MG63 (cell line): ENCODE data around the gene RCSD1. TPM values are rescaled to one million over a fixed set of nuclear protein-coding genes. Genes with fewer than 3 reads are reported as not detected.
A peak's percentile ranks its signal among the peaks of the same experiment; 100 is the strongest.

Experiments used
- DNase-seq: peaks from one replicate; pipeline ENCODE4 v3.0.0-alpha.2; 2020
- H3K27me3 ChIP-seq: fragments of 250-450 bp; sonication (Bioruptor Pico); 2 replicates; pipeline ENCODE4 v1.5.1; 2020; ENCODE audit warnings: mild to moderate bottlenecking, moderate library complexity
- H3K36me3 ChIP-seq: fragments of 250-450 bp; sonication (Bioruptor Pico); 2 replicates; pipeline ENCODE4 v1.5.1; 2020; ENCODE audit warnings: mild to moderate bottlenecking, moderate library complexity
- H3K4me3 ChIP-seq: fragments of 250-450 bp; sonication (Bioruptor Pico); 2 replicates; pipeline ENCODE4 v1.5.1; 2020; ENCODE audit warnings: mild to moderate bottlenecking, moderate library complexity
- H3K9me3 ChIP-seq: fragments of 250-450 bp; sonication (Bioruptor Pico); 2 replicates; pipeline ENCODE4 v1.5.1; 2020; ENCODE audit warnings: mild to moderate bottlenecking, moderate library complexity
- total RNA-seq: library from RNA; depleted of rRNA; stranded (reverse); fragments of >200 nt; shearing (Covaris generic); gene quantifications from 2 replicates; pipeline ENCODE4 v1.2.3, GENCODE V29; 2014; ENCODE audit warnings: low replicate concordance

Gene RCSD1
- total RNA-seq, 1 experiment from 2014 or later: not detected

DNA sequence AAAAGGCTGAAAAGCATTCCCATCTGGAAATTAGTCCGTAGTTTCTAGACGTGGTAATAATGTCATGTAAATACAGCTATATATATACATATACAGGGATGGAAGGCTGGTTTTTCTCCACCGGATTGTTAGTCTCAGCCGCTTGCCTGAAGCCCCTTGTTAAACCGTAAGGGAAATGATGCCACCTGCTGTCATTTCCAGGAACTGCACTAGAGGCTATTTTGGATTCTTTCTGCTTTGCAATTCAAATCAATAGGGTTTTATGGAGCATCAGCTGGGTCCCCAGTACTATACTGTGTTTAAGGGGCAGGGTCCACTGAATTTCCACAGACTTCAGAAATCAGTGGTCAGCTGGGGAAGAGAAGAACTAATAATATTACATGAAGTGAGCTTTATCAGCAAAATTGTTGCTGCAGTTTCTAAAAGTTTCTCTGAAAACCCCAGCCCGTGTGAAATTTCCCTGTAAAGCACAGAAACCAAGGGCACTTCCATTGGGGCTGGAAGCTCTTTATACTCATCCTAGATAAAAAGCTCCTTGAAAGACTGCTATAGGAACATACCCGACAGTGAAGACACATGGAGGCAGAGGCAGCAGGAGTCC lies 58.0 kb downstream of the RCSD1 start:
- Histone ChIP-seq H3K9me3 (no peaks in the 10 kb centered on the region), H3K27me3 (no peaks in the 10 kb centered on the region), H3K36me3 (no peaks in the 10 kb centered on the region), H3K4me3 (no peak overlapping the region)
- DNase-seq: peak; percentile 43

DNA sequence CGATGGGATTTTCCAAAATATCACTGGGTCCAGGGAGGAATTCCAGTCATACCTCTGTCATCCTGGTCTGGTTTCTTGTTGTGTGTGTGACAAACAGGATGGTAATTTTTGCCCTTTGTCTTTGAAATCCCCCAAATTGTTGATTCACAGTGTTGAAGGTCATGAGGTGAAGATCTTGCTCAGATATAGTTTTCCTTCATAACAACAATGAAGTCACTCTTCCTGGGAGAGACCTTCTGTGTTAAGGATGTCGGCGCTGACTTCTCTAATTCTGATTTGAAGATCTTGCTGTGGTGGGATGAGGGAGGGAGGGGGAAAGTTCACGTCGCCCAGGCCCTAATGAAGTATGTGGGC lies 59.5 kb downstream of the RCSD1 start:
- Histone ChIP-seq H3K36me3 (no peaks in the 10 kb centered on the region), H3K4me3 (no peak overlapping the region), H3K9me3 (no peaks in the 10 kb centered on the region), H3K27me3 (no peaks in the 10 kb centered on the region)
- DNase-seq: no peak

DNA sequence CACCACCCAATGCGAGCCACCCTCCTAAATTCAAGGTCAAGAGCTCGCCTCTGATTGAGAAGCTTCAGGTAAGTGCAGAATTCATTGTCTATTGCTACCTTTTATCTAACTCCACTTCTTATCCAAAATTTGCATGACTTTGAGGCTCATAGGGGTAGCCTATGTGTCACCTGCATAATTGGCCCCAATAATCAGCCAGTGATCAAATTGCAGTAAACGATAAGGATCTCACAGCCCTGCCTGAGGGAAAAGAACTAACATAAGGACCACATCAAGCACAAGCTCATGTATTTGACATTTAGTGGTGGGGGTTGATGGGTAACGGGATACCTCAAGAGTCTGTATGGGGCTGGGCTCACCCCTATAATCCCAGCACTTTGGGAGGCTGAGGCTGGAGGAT lies 60.0 kb downstream of the RCSD1 start:
- DNase-seq: no peak
- no peak overlapping the region for H3K4me3 ChIP-seq
- no peaks in the 10 kb centered on the region for H3K9me3 ChIP-seq

DNA sequence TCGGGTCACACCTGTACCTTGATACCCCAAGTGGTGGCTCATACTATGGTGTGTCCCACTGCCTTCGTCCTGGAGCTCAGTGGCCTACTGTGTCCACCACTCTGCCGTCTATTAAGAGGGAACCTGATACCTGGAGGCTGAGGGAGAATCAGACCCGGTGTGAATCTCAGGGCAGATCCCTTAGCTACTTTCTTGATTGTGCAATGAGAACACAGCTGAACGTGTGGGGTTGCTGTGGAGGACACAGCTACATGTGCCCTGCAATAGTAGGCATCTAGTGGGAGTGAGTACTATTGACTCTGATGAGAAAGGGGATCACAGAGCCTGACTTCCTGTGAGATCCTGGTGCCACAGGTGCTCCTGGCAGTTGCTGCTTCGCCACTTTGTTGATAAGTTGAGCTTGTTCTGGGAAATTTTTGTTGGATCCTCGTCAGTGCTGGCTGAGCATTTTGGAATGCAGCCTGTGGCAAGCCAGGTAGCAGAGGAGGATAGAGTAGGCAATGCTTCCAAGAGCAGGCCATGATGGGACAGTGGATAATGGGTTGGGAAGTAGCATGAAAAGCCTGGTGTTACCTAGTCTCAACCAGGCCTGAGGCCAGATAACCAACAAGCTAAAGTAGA lies 63.5 kb downstream of the RCSD1 start:
- H3K27me3 ChIP-seq: no peaks in the 10 kb centered on the region
- DNase-seq: no peak
- H3K9me3 ChIP-seq: no peaks in the 10 kb centered on the region
- H3K36me3 ChIP-seq: no peaks in the 10 kb centered on the region
- no peak overlapping the region for H3K4me3 ChIP-seq

More for the DNA sequence above, 60.0 kb downstream of the RCSD1 start:
- Histone ChIP-seq H3K36me3 (no peaks in the 10 kb centered on the region), H3K27me3 (no peaks in the 10 kb centered on the region)

DNA sequence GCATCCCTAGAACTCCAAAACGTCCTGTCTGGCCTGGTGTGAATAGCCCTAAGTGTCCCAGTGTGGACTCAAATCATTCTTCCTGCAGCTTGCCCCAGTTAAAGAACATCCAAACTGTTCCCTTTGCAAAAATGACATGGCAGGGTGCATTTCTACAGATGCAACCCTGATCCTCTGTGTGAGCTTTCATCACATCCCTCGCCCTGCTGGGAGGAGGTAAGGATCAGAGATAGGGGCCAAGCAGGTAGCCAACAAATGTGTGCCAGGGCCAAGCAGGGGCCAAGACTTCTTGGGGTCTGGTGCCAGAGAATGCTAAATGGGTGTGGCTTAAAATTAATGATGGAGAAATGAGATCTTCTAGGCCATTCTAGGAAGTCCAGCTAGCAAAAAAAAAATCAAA lies 64.7 kb downstream of the RCSD1 start:
- Histone ChIP-seq H3K9me3 (no peaks in the 10 kb centered on the region), H3K36me3 (no peaks in the 10 kb centered on the region), H3K4me3 (no peak overlapping the region), H3K27me3 (no peaks in the 10 kb centered on the region)
- no peak for DNase-seq

DNA sequence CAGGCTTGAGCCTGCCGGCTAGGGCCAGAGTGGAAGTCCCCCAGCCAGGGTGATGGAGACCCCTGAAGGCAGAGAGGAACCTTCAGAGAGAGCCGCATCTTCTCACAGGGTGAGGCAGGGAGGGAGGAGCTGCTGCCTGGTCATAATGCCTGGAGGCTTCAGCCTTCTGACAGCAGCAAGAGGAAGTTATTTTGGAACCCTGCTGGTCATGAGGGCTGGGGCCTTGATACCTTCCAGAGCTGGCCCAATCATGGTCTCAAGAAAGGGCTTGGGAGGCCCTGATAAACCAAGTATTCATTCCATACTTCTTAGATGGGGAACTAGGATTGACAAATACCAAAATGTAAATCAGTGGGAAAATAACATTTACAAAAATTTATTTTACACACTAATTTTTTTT lies 65.1 kb downstream of the RCSD1 start:
- DNase-seq: no peak
- Histone ChIP-seq H3K36me3 (no peaks in the 10 kb centered on the region), H3K4me3 (no peak overlapping the region), H3K27me3 (no peaks in the 10 kb centered on the region), H3K9me3 (no peaks in the 10 kb centered on the region)

DNA sequence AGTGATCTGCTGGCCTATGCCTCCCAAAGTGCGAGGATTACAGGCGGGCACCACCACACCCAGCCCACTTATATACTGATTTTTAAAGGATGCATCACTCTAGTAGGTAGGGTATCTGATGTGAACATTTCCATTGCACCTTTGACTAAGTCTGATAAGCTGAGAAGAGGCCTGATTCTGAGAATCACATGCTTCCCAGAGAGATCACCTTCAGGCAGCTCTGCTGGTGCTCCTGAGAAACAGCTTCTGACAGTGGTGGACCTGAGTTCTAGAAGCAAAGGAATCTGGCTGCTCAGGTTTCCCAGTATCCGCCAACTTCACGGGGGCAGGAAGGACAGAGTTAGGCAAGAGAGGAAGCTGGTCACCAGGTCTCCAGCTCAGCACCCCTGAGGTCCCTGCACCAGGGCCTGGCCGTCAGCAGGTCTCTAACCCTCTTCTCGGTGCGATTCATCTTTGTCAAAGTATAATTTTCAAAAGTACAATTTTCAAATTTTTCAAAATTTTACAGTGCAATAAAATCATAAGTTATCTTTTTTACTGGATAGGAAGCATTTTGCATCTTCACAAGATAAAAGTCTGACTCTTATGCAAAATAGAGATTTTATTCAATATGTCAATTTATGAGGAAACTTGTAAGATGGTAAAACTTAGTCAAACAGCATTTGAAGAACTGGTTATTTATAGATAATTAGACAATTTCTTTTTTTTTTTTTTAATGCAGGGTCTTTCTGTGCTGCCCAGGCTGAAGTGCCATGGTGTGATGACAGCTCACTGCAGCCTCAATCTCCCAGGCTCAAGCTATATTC lies 65.9 kb downstream of the RCSD1 start:
- H3K36me3 ChIP-seq: no peaks in the 10 kb centered on the region
- no peaks in the 10 kb centered on the region for H3K27me3 ChIP-seq
- no peak overlapping the region for H3K4me3 ChIP-seq
- no peaks in the 10 kb centered on the region for H3K9me3 ChIP-seq
- DNase-seq: no peak

DNA sequence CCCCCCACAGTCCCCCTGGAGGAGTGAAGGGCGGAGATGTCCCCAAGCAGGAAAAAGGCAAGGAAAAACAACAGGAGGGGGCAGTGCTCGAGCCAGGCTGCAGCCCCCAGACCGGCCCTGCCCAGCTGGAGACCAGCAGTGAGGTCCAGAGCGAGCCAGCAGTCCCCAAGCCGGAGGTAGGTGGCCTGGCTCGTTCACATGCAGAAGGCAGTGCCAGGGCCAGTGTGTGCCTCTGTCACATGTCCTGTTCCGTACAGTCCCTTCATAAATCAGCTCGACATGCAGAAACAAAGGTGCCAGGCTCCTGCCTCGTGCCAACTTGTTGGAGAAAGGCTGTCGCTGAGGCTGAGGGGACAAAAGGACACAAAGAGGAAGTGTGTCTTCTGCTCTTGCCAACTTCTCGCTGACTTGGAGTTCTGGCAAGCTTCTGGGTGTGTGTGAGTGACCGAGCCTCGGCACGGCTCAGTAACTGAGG lies 67.7 kb downstream of the RCSD1 start:
- no peaks in the 10 kb centered on the region for H3K36me3 ChIP-seq
- H3K4me3 ChIP-seq: no peak overlapping the region
- no peaks in the 10 kb centered on the region for H3K27me3 ChIP-seq
- no peak for DNase-seq
- H3K9me3 ChIP-seq: no peaks in the 10 kb centered on the region

DNA sequence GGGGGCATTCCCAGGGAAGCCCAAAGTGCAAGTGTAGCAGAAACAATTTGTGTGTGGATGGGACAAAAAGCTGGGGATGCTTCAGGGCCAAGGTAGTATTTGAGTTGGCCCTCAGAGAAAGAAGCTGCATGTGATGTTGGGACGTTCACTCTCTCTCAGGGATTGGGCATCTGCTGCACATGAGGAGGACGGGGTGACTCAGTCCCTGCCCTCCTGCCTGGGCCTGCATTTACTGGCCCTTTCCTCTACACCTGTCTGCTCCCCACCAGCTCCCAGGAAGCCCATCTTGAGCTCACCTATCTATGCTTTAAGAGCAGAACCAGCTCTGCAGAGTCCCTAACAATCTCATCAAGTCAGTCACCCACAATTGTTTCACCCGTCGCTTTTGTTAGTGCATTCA lies 68.3 kb downstream of the RCSD1 start:
- Histone ChIP-seq H3K9me3 (no peaks in the 10 kb centered on the region), H3K36me3 (no peaks in the 10 kb centered on the region), H3K4me3 (no peak overlapping the region), H3K27me3 (peaks cover 6% of the 10 kb centered on the region; the same call in 1 of the 2 replicates)
- no peak for DNase-seq

DNA sequence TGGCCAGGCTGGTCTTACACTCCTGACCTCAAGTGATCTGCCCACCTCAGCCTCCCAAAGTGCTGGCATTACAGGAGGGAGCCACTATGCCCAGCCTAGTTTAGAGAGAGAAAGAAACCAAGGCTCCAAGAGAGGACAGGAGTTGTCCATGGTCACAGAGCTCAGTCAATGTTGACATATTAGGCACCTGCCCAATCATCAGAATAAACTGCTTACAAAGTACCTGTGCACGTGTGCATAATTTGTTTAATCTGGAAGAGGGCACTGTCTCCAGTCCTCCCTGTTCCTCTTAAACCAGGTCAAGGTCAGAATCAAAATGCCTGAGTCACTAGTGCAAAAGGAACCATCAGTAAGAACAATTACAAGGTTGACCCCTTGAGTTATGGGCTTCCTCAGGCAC lies 71.5 kb downstream of the RCSD1 start:
- no peaks in the 10 kb centered on the region for H3K9me3 ChIP-seq
- H3K36me3 ChIP-seq: no peaks in the 10 kb centered on the region
- H3K4me3 ChIP-seq: no peak overlapping the region
- DNase-seq: no peak
- peaks cover 12% of the 10 kb centered on the region; the same call in 1 of the 2 replicates for H3K27me3 ChIP-seq

DNA sequence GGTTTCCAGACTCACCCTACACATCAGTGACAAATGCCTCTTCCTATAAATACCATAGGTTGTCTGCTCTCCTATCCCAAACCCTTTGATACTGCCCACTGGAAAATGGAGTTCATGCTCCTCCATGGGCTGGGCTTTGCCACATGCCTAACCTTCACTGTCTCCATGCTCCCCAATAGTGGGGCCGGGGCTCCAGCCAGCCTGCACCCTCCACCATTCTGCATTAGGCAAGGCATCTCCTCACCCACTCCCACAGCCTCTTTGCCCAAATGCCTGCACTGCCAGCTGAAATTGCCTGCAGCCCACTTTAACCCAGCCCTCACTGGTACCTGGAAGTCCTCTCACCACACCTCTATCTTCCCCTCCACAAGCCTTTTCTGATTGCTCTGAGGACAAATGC lies 73.5 kb downstream of the RCSD1 start:
- H3K4me3 ChIP-seq: no peak overlapping the region
- peaks cover 12% of the 10 kb centered on the region; the same call in 1 of the 2 replicates for H3K27me3 ChIP-seq
- H3K9me3 ChIP-seq: no peaks in the 10 kb centered on the region
- no peak for DNase-seq
- no peaks in the 10 kb centered on the region for H3K36me3 ChIP-seq

DNA sequence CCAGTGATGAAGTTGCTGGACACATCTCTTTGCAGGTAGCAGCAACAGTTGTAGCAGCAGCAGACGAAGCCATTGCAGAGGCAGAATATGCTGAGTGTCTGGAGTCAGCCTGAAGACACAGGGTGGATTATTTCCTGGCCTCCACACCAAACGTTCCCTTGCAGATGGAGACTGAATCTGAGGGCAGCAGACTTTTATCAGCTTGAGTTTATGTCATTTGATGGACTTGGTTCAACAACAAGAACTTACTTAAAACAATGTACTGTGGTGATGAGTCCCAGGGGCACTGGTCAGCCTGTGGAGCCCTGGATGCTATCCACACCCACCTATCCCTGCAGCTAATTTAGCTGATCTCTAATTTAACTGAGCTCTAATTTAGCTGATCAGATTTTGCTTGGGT lies 74.7 kb downstream of the RCSD1 start:
- no peak for DNase-seq
- H3K36me3 ChIP-seq: no peaks in the 10 kb centered on the region
- H3K27me3 ChIP-seq: peaks cover 12% of the 10 kb centered on the region; the same call in 1 of the 2 replicates
- no peaks in the 10 kb centered on the region for H3K9me3 ChIP-seq
- no peak overlapping the region for H3K4me3 ChIP-seq

DNA sequence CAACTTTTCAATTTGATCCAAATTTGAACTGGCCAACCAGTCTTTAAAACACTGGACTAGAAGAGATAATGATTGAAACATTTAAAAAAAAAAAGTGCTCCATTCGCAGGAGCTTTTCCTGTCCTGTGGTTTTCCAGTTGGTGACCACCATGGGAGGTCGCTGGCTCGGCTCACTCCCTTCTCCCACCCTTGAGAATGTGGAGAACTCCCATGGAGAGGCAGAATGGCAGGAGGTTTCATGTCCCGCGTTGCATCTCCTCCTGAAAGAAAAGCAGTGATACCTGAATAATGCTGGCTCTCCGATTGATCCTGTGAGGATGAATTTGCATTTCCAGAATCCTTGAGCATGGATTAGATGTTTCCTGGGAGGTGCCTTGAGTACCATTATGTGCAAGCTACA lies 75.2 kb downstream of the RCSD1 start:
- Histone ChIP-seq H3K36me3 (no peaks in the 10 kb centered on the region), H3K27me3 (peaks cover 12% of the 10 kb centered on the region; the same call in 1 of the 2 replicates), H3K4me3 (no peak overlapping the region), H3K9me3 (no peaks in the 10 kb centered on the region)
- no peak for DNase-seq

DNA sequence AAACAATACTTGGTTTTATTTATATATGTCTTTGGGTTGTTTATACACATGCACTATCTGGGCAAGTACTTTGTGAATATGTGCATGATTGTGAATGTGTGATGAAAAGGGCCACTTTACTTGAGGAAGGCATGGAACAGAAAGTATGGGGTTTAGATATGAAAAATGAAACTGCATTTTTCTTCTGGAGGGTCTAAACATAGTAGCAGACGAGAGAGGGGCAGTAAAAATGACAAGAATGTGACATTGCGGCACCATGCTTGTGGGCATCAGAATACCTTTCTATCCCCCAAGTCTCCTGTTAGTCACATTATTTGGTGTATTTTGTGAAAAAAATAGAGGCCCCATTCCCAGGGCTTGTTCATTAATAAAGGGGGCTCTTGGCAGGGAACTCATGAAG lies 76.3 kb downstream of the RCSD1 start:
- no peaks in the 10 kb centered on the region for H3K36me3 ChIP-seq
- DNase-seq: no peak
- no peak overlapping the region for H3K4me3 ChIP-seq
- peaks cover 12% of the 10 kb centered on the region; the same call in 1 of the 2 replicates for H3K27me3 ChIP-seq
- no peaks in the 10 kb centered on the region for H3K9me3 ChIP-seq

DNA sequence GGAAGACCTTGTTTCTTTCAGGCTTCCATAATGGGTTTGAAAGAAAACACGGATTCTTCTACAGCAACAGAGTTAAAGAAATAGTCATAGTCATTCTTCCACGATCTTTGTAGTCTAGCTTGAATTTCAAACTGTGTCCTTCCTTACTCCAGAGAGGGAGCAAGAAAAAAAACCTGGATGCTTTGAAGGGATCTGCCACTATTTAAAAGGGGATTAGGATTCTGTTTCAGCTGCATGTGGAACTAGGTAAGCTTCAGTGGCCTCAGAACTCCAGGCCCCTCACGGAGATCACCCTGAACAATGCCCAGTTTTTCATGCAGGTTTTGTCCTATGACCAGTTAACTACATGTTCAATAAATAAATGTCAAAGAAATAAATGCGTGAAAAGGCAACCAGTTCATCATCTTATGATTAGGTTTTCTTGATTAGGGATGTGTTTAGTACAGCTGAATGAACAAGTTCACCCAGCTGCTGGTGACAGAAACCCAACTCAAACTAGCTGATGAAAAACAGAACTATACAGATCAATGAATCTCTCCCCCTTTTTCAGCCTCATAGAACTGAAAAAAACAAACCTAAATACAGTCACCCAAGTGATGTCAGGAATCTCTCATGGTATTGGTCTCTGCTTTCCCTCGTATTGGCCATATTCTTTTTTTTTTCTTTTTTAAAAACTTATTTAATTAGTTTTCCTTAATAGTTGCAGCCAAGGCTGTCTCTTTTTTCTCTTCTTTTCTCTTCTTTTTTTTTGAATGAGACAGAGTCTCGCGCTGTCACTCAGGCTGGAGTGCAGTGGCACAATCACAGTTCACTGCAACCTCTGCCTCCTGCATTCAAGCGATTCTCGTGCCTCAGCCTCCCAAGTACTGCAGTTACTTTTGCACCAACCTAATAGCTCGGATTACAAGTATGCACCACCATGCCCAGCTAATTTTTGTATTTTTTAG lies 77.2 kb downstream of the RCSD1 start:
- no peaks in the 10 kb centered on the region for H3K36me3 ChIP-seq
- H3K4me3 ChIP-seq: no peak overlapping the region
- H3K9me3 ChIP-seq: no peaks in the 10 kb centered on the region
- no peak for DNase-seq
- H3K27me3 ChIP-seq: peaks cover 12% of the 10 kb centered on the region; the same call in 1 of the 2 replicates

DNA sequence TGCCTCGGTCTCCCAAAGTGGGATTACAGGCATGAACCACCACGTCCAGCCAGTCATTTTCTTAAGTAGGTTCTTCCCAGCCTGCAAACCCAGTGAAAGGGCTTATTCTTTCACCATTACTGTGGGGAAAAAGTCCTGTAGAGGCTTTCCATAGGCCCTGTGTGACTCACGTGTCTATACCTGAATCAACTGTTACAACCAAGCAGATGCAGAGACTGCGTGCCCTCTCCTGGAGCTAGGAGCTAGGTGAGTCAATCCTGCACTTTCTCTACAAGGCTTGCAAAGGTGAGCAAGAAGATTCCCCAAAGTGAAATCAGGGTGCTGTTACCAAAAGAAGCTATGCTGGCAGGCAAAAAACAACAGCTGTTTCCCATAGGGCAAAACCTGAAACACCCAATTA lies 77.9 kb downstream of the RCSD1 start:
- Histone ChIP-seq H3K9me3 (no peaks in the 10 kb centered on the region), H3K4me3 (no peak overlapping the region), H3K36me3 (no peaks in the 10 kb centered on the region), H3K27me3 (peaks cover 10% of the 10 kb centered on the region; the same call in 1 of the 2 replicates)
- no peak for DNase-seq
